ENCODE results near the gene HACD1. TPM values are rescaled to one million over a fixed set of nuclear protein-coding genes. Genes with fewer than 3 reads are reported as not detected.

Gene HACD1
- polyA plus RNA-seq, 1 donor from 2014 or later, result 23.0 TPM

DNA sequence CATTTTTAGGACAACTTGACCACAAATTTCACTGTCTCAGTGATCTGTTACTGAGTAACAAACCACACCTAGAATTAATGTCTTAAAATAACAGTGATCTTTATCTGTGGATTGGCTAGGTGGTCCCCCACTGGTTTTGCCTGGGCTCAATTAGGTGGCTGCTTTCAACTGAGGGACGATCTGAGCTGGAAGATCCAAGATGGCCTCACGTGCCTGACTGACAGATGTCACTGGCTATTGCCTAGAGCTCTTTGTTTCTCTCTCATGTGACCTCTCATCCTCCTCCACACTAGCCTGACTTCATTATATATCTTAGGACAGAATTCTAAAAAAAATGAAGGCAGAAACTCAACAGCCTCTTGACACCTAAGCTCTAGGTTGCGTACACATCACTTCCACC, 59.7 kb downstream of the HACD1 start:
- H3K4me2 ChIP-seq (ENCODE audit: low read length), result no peak overlapping the region
- peaks cover under 1% of the 10 kb centered on the region for H3F3A ChIP-seq (ENCODE audit: insufficient read depth, low read length, poor library complexity, severe bottlenecking)
- H3K27me3 ChIP-seq (ENCODE audit: insufficient read depth, low read depth, low read length), result no peaks in the 10 kb centered on the region
- H2AFZ ChIP-seq (ENCODE audit: low read depth, low read length), result no peak overlapping the region
- no peaks in the 10 kb centered on the region for H3K79me2 ChIP-seq (replicated peaks; ENCODE audit: insufficient read depth, low read length)
- H3K27ac ChIP-seq (ENCODE audit: low read length), result no peak overlapping the region
- no peaks in the 10 kb centered on the region for H4K20me1 ChIP-seq (ENCODE audit: insufficient read depth)
- H3K4me3 ChIP-seq (ENCODE audit: low read length), result no peak overlapping the region
- no peak for TF ChIP-seq POLR2AphosphoS5 (IDR thresholded peaks at IDR 0.05)
- no peak for TF ChIP-seq SMC3 (conservative IDR thresholded peaks at IDR 0.05; ENCODE audit: poor library complexity)
- TF ChIP-seq MXI1 (conservative IDR thresholded peaks at IDR 0.05; ENCODE audit: poor library complexity, severe bottlenecking), result no peak
- no peak for TF ChIP-seq EP300 (conservative IDR thresholded peaks at IDR 0.05; ENCODE audit: poor library complexity, severe bottlenecking)
- TF ChIP-seq, protein P1, sequence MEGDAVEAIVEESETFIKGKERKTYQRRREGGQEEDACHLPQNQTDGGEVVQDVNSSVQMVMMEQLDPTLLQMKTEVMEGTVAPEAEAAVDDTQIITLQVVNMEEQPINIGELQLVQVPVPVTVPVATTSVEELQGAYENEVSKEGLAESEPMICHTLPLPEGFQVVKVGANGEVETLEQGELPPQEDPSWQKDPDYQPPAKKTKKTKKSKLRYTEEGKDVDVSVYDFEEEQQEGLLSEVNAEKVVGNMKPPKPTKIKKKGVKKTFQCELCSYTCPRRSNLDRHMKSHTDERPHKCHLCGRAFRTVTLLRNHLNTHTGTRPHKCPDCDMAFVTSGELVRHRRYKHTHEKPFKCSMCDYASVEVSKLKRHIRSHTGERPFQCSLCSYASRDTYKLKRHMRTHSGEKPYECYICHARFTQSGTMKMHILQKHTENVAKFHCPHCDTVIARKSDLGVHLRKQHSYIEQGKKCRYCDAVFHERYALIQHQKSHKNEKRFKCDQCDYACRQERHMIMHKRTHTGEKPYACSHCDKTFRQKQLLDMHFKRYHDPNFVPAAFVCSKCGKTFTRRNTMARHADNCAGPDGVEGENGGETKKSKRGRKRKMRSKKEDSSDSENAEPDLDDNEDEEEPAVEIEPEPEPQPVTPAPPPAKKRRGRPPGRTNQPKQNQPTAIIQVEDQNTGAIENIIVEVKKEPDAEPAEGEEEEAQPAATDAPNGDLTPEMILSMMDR (IDR thresholded peaks at IDR 0.05; ENCODE audit: poor library complexity, severe bottlenecking), result no peak
- TF ChIP-seq, protein P2, sequence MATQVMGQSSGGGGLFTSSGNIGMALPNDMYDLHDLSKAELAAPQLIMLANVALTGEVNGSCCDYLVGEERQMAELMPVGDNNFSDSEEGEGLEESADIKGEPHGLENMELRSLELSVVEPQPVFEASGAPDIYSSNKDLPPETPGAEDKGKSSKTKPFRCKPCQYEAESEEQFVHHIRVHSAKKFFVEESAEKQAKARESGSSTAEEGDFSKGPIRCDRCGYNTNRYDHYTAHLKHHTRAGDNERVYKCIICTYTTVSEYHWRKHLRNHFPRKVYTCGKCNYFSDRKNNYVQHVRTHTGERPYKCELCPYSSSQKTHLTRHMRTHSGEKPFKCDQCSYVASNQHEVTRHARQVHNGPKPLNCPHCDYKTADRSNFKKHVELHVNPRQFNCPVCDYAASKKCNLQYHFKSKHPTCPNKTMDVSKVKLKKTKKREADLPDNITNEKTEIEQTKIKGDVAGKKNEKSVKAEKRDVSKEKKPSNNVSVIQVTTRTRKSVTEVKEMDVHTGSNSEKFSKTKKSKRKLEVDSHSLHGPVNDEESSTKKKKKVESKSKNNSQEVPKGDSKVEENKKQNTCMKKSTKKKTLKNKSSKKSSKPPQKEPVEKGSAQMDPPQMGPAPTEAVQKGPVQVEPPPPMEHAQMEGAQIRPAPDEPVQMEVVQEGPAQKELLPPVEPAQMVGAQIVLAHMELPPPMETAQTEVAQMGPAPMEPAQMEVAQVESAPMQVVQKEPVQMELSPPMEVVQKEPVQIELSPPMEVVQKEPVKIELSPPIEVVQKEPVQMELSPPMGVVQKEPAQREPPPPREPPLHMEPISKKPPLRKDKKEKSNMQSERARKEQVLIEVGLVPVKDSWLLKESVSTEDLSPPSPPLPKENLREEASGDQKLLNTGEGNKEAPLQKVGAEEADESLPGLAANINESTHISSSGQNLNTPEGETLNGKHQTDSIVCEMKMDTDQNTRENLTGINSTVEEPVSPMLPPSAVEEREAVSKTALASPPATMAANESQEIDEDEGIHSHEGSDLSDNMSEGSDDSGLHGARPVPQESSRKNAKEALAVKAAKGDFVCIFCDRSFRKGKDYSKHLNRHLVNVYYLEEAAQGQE (IDR thresholded peaks at IDR 0.05; ENCODE audit: borderline replicate concordance), result no peak
- TF ChIP-seq EZH2 (IDR thresholded peaks at IDR 0.05; ENCODE audit: borderline replicate concordance, insufficient read depth, low read length, poor library complexity, severe bottlenecking), result no peak
- TF ChIP-seq RAD21 (conservative IDR thresholded peaks at IDR 0.05), result no peak
- TF ChIP-seq TAF1 (IDR thresholded peaks at IDR 0.05; ENCODE audit: low read depth), result no peak
- H3K9me2 ChIP-seq (ENCODE audit: insufficient read depth, low read length), result no peaks in the 10 kb centered on the region
- no peak overlapping the region for H3K9ac ChIP-seq (ENCODE audit: low read length)
- no peaks in the 10 kb centered on the region for H3K9me3 ChIP-seq (ENCODE audit: low read length)
- H3K36me3 ChIP-seq (ENCODE audit: insufficient read depth, low read length), result no peaks in the 10 kb centered on the region

DNA sequence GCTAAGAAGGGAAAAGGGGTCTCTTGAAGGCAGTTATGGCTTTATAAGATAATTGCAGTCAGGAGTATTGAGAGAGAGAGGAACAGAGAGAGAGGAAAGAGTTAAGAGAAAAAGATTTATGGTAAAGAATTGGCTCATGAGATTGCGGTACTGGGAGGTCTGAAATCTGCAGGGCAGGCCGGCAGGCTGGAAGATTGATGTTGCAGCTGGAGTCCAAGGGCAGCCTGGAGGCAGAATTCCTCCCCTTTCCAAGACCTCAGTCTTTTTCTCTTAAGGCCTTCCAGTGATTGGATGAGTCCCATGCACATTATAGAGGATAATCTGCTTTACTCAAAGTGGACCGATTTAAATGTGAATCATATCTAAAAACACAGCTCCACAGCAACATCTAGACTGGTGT, 68.4 kb downstream of the HACD1 start:
- no peaks in the 10 kb centered on the region for H3K9me3 ChIP-seq (ENCODE audit: low read length)
- H3K9me2 ChIP-seq (ENCODE audit: insufficient read depth, low read length), result no peaks in the 10 kb centered on the region
- TF ChIP-seq RAD21 (conservative IDR thresholded peaks at IDR 0.05) (no peak), EZH2 (IDR thresholded peaks at IDR 0.05; ENCODE audit: borderline replicate concordance, insufficient read depth, low read length, poor library complexity, severe bottlenecking) (no peak), MXI1 (conservative IDR thresholded peaks at IDR 0.05; ENCODE audit: poor library complexity, severe bottlenecking) (no peak), POLR2AphosphoS5 (IDR thresholded peaks at IDR 0.05) (no peak), TAF1 (IDR thresholded peaks at IDR 0.05; ENCODE audit: low read depth) (no peak), EP300 (conservative IDR thresholded peaks at IDR 0.05; ENCODE audit: poor library complexity, severe bottlenecking) (no peak), SMC3 (conservative IDR thresholded peaks at IDR 0.05; ENCODE audit: poor library complexity) (no peak)
- TF ChIP-seq, protein P1 (IDR thresholded peaks at IDR 0.05; ENCODE audit: poor library complexity, severe bottlenecking), result no peak
- TF ChIP-seq, protein P2 (IDR thresholded peaks at IDR 0.05; ENCODE audit: borderline replicate concordance), result no peak
- no peak overlapping the region for H2AFZ ChIP-seq (ENCODE audit: low read depth, low read length)
- no peak overlapping the region for H3K27ac ChIP-seq (ENCODE audit: low read length)
- H3K36me3 ChIP-seq (ENCODE audit: insufficient read depth, low read length), result no peaks in the 10 kb centered on the region
- no peak overlapping the region for H3K9ac ChIP-seq (ENCODE audit: low read length)
- no peaks in the 10 kb centered on the region for H3F3A ChIP-seq (ENCODE audit: insufficient read depth, low read length, poor library complexity, severe bottlenecking)
- no peaks in the 10 kb centered on the region for H3K27me3 ChIP-seq (ENCODE audit: insufficient read depth, low read depth, low read length)
- no peaks in the 10 kb centered on the region for H3K79me2 ChIP-seq (replicated peaks; ENCODE audit: insufficient read depth, low read length)
- H3K4me2 ChIP-seq (ENCODE audit: low read length), result no peak overlapping the region
- no peak overlapping the region for H3K4me3 ChIP-seq (ENCODE audit: low read length)
- H4K20me1 ChIP-seq (ENCODE audit: insufficient read depth), result no peaks in the 10 kb centered on the region
